ENCODE data around the gene KIF7. TPM values are rescaled to one million over a fixed set of nuclear protein-coding genes. Genes with fewer than 3 reads are reported as not detected.
"Not testable (repeated sequence)": the region's sequence is repeated elsewhere in the genome, so short reads cannot be mapped to it uniquely, and the experiment has no call there.

KIF7 gene
- total RNA-seq, 3 donors from 2014 or later: 1.6 to 9.4 (median 3.1) TPM

GRCh38 chr15:89599021-89599420, 56.2 kb downstream of the KIF7 start:
- no peak overlapping the region for H3K4me3 ChIP-seq
- intact Hi-C loops (cut with DNase I, micrococcal nuclease): no loop called here
- DNase-seq: no peak
- H3K36me3 ChIP-seq (ENCODE audit: low read depth): no peaks in the 10 kb centered on the region
- TF ChIP-seq CTCF (IDR thresholded peaks at IDR 0.05): no peak
- H3K9me3 ChIP-seq: no peaks in the 10 kb centered on the region
- peaks cover 3% of the 10 kb centered on the region for H3K4me1 ChIP-seq (ENCODE audit: low read depth)
- ATAC-seq: no peak

GRCh38 chr15:89593018-89593417, 62.2 kb downstream of the KIF7 start:
- DNase-seq: no peak
- TF ChIP-seq CTCF (IDR thresholded peaks at IDR 0.05): no peak
- no peaks in the 10 kb centered on the region for H3K36me3 ChIP-seq (ENCODE audit: low read depth)
- H3K9me3 ChIP-seq: no peaks in the 10 kb centered on the region
- peaks cover 3% of the 10 kb centered on the region for H3K4me1 ChIP-seq (ENCODE audit: low read depth)
- intact Hi-C loops (cut with DNase I, micrococcal nuclease): no loop called here
- no peak overlapping the region for H3K4me3 ChIP-seq
- ATAC-seq: no peak

- Histone ChIP-seq H3K4me1 (ENCODE audit: low read depth) (peaks cover 3% of the 10 kb centered on the region), H3K36me3 (ENCODE audit: low read depth) (no peaks in the 10 kb centered on the region), H3K9me3 (no peaks in the 10 kb centered on the region), H3K4me3 (no peak overlapping the region)
- DNase-seq (no peak), ATAC-seq (no peak)
- intact Hi-C loops (cut with DNase I, micrococcal nuclease): no loop called here
- TF ChIP-seq CTCF (IDR thresholded peaks at IDR 0.05): no peak
These were observed 63.4 kb downstream of the KIF7 start for GRCh38 chr15:89591834-89592233.

DNA sequence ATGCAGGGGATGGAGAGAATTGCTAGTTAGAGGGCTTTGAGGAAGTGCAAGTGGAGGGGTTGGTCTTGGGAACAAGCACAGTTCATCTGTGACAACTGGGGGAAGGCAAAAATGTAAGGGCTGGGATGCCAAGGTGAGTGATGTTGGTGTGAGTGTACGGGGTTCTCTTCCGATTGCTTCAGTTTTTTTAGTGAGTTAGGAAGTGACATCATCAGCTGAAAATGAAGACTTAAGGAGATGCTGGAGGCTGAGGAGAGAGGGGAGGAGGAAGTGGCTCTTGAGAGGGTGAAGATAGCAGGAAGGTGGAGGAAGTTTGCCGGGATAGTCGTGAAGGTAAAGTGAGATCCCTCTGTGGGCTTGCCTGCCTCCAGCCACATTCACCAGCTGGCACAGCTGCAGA, 67.3 kb downstream of the KIF7 start:
- TF ChIP-seq CTCF (IDR thresholded peaks at IDR 0.05): no peak
- intact Hi-C loops (cut with DNase I, micrococcal nuclease): no loop called here
- ATAC-seq: no peak
- no peaks in the 10 kb centered on the region for H3K4me1 ChIP-seq (ENCODE audit: low read depth)
- H3K9me3 ChIP-seq: no peaks in the 10 kb centered on the region
- H3K4me3 ChIP-seq: no peak overlapping the region
- DNase-seq: no peak
- no peaks in the 10 kb centered on the region for H3K36me3 ChIP-seq (ENCODE audit: low read depth)

DNA sequence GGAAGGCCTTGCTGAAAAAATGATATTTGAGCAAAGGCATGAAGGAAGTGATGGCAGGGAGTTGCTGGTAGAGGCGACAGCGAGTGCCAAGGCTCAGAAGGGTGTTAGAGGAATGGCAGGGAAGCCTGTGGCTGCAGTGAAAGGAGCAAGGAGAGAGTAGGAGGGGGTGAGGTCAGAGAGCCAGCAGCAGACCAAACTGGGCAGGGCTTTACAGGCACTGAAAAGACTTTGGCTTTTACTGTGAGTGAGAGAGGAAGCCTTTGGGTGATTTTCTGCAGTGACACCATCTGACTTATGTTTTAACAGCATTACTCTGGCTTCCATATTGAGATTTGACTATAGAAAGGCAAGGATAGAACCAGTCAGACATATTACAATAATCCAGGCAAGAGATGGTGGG, 68.6 kb downstream of the KIF7 start:
- ATAC-seq: no peak
- H3K9me3 ChIP-seq: no peaks in the 10 kb centered on the region
- TF ChIP-seq CTCF (IDR thresholded peaks at IDR 0.05): no peak
- H3K4me1 ChIP-seq (ENCODE audit: low read depth): no peaks in the 10 kb centered on the region
- H3K4me3 ChIP-seq: no peak overlapping the region
- intact Hi-C loops (cut with DNase I, micrococcal nuclease): no loop called here
- no peaks in the 10 kb centered on the region for H3K36me3 ChIP-seq (ENCODE audit: low read depth)
- DNase-seq: no peak

- H3K4me1 ChIP-seq (ENCODE audit: low read depth); intact Hi-C loops (cut with DNase I, micrococcal nuclease); DNase-seq; ATAC-seq; H3K4me3 ChIP-seq; H3K9me3 ChIP-seq; H3K36me3 ChIP-seq (ENCODE audit: low read depth): not testable (repeated sequence)
These were observed 74.5 kb downstream of the KIF7 start for GRCh38 chr15:89580747-89581146.
